GM21737 (cell line): ENCODE measurements around the gene ABCC8.

Experiments used
- ATAC-seq: cut with Tn5 transposase; IDR thresholded peaks from one replicate; pipeline ENCODE4 v1.9.1; 2021; ENCODE audit warnings: mild to moderate bottlenecking, moderate library complexity; ENCODE audit not compliant: unreplicated experiment

ABCC8 gene

GRCh38 chr11:17506314-17506713, 29.7 kb upstream of the ABCC8 start:
- ATAC-seq: no peak

GRCh38 chr11:17505146-17505545, 28.5 kb upstream of the ABCC8 start:
- no peak for ATAC-seq

GRCh38 chr11:17504330-17505107, 27.9 kb upstream of the ABCC8 start:
- no peak for ATAC-seq

GRCh38 chr11:17502630-17503029, 26.0 kb upstream of the ABCC8 start:
- ATAC-seq: no peak

- no peak for ATAC-seq
Measured at GRCh38 chr11:17500673-17501072, 24.0 kb upstream of the ABCC8 start.

GRCh38 chr11:17498475-17498874, 21.8 kb upstream of the ABCC8 start:
- ATAC-seq: no peak

- no peak for ATAC-seq
Measured at GRCh38 chr11:17498058-17498457, 21.4 kb upstream of the ABCC8 start.

GRCh38 chr11:17496406-17496805, 19.8 kb upstream of the ABCC8 start:
- ATAC-seq: no peak

GRCh38 chr11:17494019-17494418, 17.4 kb upstream of the ABCC8 start:
- ATAC-seq: no peak

- ATAC-seq: no peak
Measured at GRCh38 chr11:17490938-17491337, 14.3 kb upstream of the ABCC8 start.

- no peak for ATAC-seq
Measured at GRCh38 chr11:17490232-17490631, 13.6 kb upstream of the ABCC8 start.

GRCh38 chr11:17489751-17490150, 13.1 kb upstream of the ABCC8 start:
- ATAC-seq: no peak

GRCh38 chr11:17488563-17488962, 11.9 kb upstream of the ABCC8 start:
- no peak for ATAC-seq

- no peak for ATAC-seq
Measured at GRCh38 chr11:17486646-17487045, 10.0 kb upstream of the ABCC8 start.

- ATAC-seq: no peak
Measured at GRCh38 chr11:17483505-17483904, 6.9 kb upstream of the ABCC8 start.

- no peak for ATAC-seq
Measured at GRCh38 chr11:17481905-17482304, 5.3 kb upstream of the ABCC8 start.

GRCh38 chr11:17479284-17480214, 2.9 kb upstream of the ABCC8 start:
- no peak for ATAC-seq

- ATAC-seq: no peak
Measured at GRCh38 chr11:17478070-17478469, 1.4 kb upstream of the ABCC8 start.

GRCh38 chr11:17477361-17477760, 716 bp upstream of the ABCC8 start:
- no peak for ATAC-seq

GRCh38 chr11:17477084-17477333, 364 bp upstream of the ABCC8 start:
- ATAC-seq: no peak

- ATAC-seq: no peak
Measured at GRCh38 chr11:17475666-17476316, 854 bp downstream of the ABCC8 start.
